Neutrophil (primary cell): ENCODE data around the gene GCNT2.
"Not testable (repeated sequence)": the region's sequence is repeated elsewhere in the genome, so short reads cannot be mapped to it uniquely, and the experiment has no call there.

Source experiments
- H3K27ac ChIP-seq: fragments of 200-600 bp; sonication (generic); 2 replicates; pipeline ENCODE4 v1.5.1; 2016; ENCODE audit warnings: mild to moderate bottlenecking, moderate library complexity
- H3K27me3 ChIP-seq: fragments of 200-600 bp; sonication (generic); 2 replicates; pipeline ENCODE4 v1.6.0; 2016; ENCODE audit warnings: mild to moderate bottlenecking
- H3K36me3 ChIP-seq: fragments of 200-600 bp; sonication (generic); 2 replicates; pipeline ENCODE4 v1.5.1; 2017
- H3K4me1 ChIP-seq, 2 experiments: fragments of 200-600 bp in 1 of 2; sonication (generic) in 1 of 2; 1 replicate in 1 of 2; 2 replicates in 1 of 2; pipeline versions ENCODE4 v1.5.1 to v1.6.1; 2013 to 2016; ENCODE audit warnings: low read depth in 1 of 2, low read length in 1 of 2, mild to moderate bottlenecking in 1 of 2, moderate library complexity in 1 of 2; ENCODE audit not compliant: control insufficient read depth in 1 of 2, insufficient read depth in 1 of 2
- H3K4me3 ChIP-seq, 2 experiments: fragments of 200-600 bp in 1 of 2; sonication (generic) in 1 of 2; 1 replicate in 1 of 2; 2 replicates in 1 of 2; pipeline ENCODE4 v1.5.1; 2013 to 2016; ENCODE audit warnings: low read depth in 1 of 2, low read length in 1 of 2, mild to moderate bottlenecking in 1 of 2, moderate library complexity in 1 of 2
- H3K9me3 ChIP-seq: fragments of 200-600 bp; sonication (generic); 2 replicates; pipeline ENCODE4 v1.5.1; 2016
- CTCF ChIP-seq: fragments of 200-600 bp; sonication (generic); IDR thresholded peaks from 2 replicates; pipeline ENCODE4 v1.5.1; 2016; ENCODE audit warnings: antibody characterized with exemption

The GCNT2 gene

DNA sequence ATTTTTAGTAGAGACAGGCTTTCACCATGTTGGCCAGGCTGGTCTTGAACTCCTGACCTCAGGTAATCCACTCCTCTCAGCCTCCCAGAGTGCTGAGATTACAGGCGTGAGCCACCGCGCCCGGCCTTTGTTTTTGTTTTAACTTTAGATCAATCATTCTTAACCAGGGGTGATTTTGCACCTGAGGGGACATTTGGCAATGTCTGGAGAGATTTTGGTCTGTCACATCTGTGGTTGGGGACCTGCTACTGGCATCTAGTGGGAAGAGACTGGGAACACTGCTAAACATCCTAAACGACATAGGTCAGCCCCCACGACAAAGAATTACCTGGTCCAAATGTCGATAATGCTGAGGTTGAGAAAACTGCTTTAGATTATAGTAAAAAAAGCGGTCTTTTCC lies 91.0 kb downstream of the GCNT2 start:
- Histone ChIP-seq H3K9me3 (no peaks in the 10 kb centered on the region), H3K4me3 (no peak overlapping the region), H3K27me3 (no peaks in the 10 kb centered on the region), H3K27ac (no peak overlapping the region), H3K4me1 (no peaks in the 10 kb centered on the region), H3K36me3 (no peaks in the 10 kb centered on the region)
- no peak for TF ChIP-seq CTCF

DNA sequence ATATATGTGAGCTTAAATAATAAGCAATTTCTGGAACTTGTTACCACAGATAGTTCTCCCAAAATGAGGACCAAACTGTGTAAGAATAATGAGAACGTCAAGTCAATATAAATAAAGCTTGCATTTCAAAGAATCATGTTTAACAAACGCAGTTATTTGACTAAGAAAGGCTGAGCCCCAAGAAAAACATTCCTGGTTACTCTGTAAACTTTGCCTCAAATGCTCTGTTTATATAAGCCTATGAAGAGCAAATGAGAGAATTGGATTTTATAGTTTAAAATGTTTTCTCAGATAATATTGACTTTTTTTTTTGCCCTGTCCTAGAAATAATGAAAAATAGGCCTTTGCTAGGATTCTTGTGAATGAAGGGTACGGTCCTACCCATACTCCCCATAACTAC lies 91.9 kb downstream of the GCNT2 start:
- no peak for TF ChIP-seq CTCF
- H3K27ac ChIP-seq, result no peak overlapping the region
- no peaks in the 10 kb centered on the region for H3K4me1 ChIP-seq
- no peaks in the 10 kb centered on the region for H3K9me3 ChIP-seq
- no peak overlapping the region for H3K4me3 ChIP-seq
- no peaks in the 10 kb centered on the region for H3K36me3 ChIP-seq
- H3K27me3 ChIP-seq, result no peaks in the 10 kb centered on the region

GRCh38 chr6:10613723-10614122 lies 92.6 kb downstream of the GCNT2 start:
- H3K4me1 ChIP-seq, result no peaks in the 10 kb centered on the region
- no peak overlapping the region for H3K4me3 ChIP-seq
- no peaks in the 10 kb centered on the region for H3K36me3 ChIP-seq
- no peak overlapping the region for H3K27ac ChIP-seq
- no peak for TF ChIP-seq CTCF
- no peaks in the 10 kb centered on the region for H3K9me3 ChIP-seq
- no peaks in the 10 kb centered on the region for H3K27me3 ChIP-seq

GRCh38 chr6:10615675-10616074 lies 94.5 kb downstream of the GCNT2 start:
- no peaks in the 10 kb centered on the region for H3K4me1 ChIP-seq
- no peak for TF ChIP-seq CTCF
- no peak overlapping the region for H3K4me3 ChIP-seq
- no peaks in the 10 kb centered on the region for H3K36me3 ChIP-seq
- no peak overlapping the region for H3K27ac ChIP-seq
- no peaks in the 10 kb centered on the region for H3K27me3 ChIP-seq
- no peaks in the 10 kb centered on the region for H3K9me3 ChIP-seq

GRCh38 chr6:10616266-10616665 lies 95.1 kb downstream of the GCNT2 start:
- H3K36me3 ChIP-seq, H3K4me3 ChIP-seq, H3K4me1 ChIP-seq, H3K9me3 ChIP-seq, H3K27me3 ChIP-seq, H3K27ac ChIP-seq: not testable (repeated sequence)

GRCh38 chr6:10617008-10617696 lies 96.0 kb downstream of the GCNT2 start:
- no peak overlapping the region for H3K4me3 ChIP-seq
- no peaks in the 10 kb centered on the region for H3K4me1 ChIP-seq
- H3K9me3 ChIP-seq, result no peaks in the 10 kb centered on the region
- H3K27ac ChIP-seq, result no peak overlapping the region
- no peak for TF ChIP-seq CTCF
- H3K27me3 ChIP-seq, result no peaks in the 10 kb centered on the region
- no peaks in the 10 kb centered on the region for H3K36me3 ChIP-seq
